ENCODE measurements around the gene KBTBD13.

Gene KBTBD13

GRCh38 chr15:65051266-65051665 is 25.3 kb upstream of the KBTBD13 start:
- H3K27ac ChIP-seq, result no peak overlapping the region
- TF ChIP-seq ZFX (IDR thresholded peaks at IDR 0.05; ENCODE audit: borderline replicate concordance), result no peak
- TF ChIP-seq, protein P1, sequence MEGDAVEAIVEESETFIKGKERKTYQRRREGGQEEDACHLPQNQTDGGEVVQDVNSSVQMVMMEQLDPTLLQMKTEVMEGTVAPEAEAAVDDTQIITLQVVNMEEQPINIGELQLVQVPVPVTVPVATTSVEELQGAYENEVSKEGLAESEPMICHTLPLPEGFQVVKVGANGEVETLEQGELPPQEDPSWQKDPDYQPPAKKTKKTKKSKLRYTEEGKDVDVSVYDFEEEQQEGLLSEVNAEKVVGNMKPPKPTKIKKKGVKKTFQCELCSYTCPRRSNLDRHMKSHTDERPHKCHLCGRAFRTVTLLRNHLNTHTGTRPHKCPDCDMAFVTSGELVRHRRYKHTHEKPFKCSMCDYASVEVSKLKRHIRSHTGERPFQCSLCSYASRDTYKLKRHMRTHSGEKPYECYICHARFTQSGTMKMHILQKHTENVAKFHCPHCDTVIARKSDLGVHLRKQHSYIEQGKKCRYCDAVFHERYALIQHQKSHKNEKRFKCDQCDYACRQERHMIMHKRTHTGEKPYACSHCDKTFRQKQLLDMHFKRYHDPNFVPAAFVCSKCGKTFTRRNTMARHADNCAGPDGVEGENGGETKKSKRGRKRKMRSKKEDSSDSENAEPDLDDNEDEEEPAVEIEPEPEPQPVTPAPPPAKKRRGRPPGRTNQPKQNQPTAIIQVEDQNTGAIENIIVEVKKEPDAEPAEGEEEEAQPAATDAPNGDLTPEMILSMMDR (IDR thresholded peaks at IDR 0.05), result no peak

DNA sequence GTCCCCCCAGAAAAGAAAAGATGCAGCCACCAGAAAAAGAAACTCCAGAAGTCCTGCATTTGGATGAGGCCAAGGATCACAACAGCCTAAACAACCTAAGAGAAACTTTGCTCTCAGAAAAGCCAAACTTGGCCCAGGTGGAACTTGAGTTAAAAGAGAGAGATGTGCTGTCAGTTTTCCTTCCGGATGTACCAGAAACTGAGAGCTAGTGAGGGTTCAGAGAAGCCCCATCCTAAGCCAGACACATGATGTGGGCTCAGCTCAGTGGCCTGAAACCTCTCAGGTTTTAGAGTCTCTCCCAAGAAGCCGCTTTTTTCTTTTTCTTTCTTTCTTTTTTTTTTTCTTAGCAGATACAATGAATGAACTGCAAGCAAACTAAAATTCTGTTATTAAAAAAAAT is 23.6 kb upstream of the KBTBD13 start:
- no peak overlapping the region for H3K27ac ChIP-seq
- TF ChIP-seq, protein P1 (IDR thresholded peaks at IDR 0.05), result no peak
- TF ChIP-seq ZFX (IDR thresholded peaks at IDR 0.05; ENCODE audit: borderline replicate concordance), result no peak

- TF ChIP-seq, protein P1 (IDR thresholded peaks at IDR 0.05), result peak; percentile 92
- no peak for TF ChIP-seq ZFX (IDR thresholded peaks at IDR 0.05; ENCODE audit: borderline replicate concordance)
- no peak overlapping the region for H3K27ac ChIP-seq
These were observed 22.0 kb upstream of the KBTBD13 start for GRCh38 chr15:65054333-65055200.

GRCh38 chr15:65055201-65055870 is 21.2 kb upstream of the KBTBD13 start:
- TF ChIP-seq, protein P1 (IDR thresholded peaks at IDR 0.05), result no peak
- TF ChIP-seq ZFX (IDR thresholded peaks at IDR 0.05; ENCODE audit: borderline replicate concordance), result no peak
- H3K27ac ChIP-seq, result no peak overlapping the region

DNA sequence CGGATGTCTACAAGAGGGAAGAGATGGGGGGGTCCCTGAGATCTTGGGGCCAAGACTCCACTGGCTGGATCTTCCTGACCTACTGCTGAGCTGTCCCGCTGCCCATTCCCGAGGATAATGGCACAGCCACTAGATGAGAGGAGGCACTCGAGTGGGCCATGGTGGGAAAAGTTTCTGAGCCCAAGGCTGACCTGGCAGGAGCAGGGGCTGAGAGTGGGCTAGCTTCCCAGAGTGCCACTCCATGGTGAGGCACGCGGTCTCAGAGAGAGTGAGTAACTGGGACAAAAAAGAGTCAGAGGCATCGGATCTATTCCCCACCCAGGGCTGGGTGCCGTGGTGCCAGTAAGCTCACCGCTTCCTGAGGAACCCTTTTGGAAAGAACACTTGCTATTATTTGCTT is 20.4 kb upstream of the KBTBD13 start:
- no peak for TF ChIP-seq ZFX (IDR thresholded peaks at IDR 0.05; ENCODE audit: borderline replicate concordance)
- TF ChIP-seq, protein P1 (IDR thresholded peaks at IDR 0.05), result no peak
- H3K27ac ChIP-seq, result no peak overlapping the region

- H3K27ac ChIP-seq, result no peak overlapping the region
- TF ChIP-seq, protein P1 (IDR thresholded peaks at IDR 0.05), result no peak
- no peak for TF ChIP-seq ZFX (IDR thresholded peaks at IDR 0.05; ENCODE audit: borderline replicate concordance)
These were observed 19.5 kb upstream of the KBTBD13 start for GRCh38 chr15:65056868-65057548.

Data from 22Rv1 (cell line).